ENCODE measurements around the gene SFXN5.
A peak's percentile ranks its signal among the peaks of the same experiment; 100 is the strongest.

The SFXN5 gene

GRCh38 chr2:73009177-73009839, 62.2 kb downstream of the SFXN5 start:
- peak; percentile 28 for DNase-seq

- peak; percentile 17 for DNase-seq
Observed at GRCh38 chr2:73008766-73009135, 62.8 kb downstream of the SFXN5 start.

GRCh38 chr2:73007991-73008765, 63.3 kb downstream of the SFXN5 start:
- peak; percentile 28 for DNase-seq

- DNase-seq: peak; percentile 17
Observed at GRCh38 chr2:73006969-73007710, 64.4 kb downstream of the SFXN5 start.

GRCh38 chr2:73004889-73005596, 66.5 kb downstream of the SFXN5 start:
- peak; percentile 24 for DNase-seq

GRCh38 chr2:73004466-73004865, 67.0 kb downstream of the SFXN5 start:
- peak; percentile 15 for DNase-seq

GRCh38 chr2:73003027-73003426, 68.5 kb downstream of the SFXN5 start:
- peak; percentile 26 for DNase-seq

GRCh38 chr2:73000808-73001570, 70.5 kb downstream of the SFXN5 start:
- DNase-seq: peak; percentile 38

DNA sequence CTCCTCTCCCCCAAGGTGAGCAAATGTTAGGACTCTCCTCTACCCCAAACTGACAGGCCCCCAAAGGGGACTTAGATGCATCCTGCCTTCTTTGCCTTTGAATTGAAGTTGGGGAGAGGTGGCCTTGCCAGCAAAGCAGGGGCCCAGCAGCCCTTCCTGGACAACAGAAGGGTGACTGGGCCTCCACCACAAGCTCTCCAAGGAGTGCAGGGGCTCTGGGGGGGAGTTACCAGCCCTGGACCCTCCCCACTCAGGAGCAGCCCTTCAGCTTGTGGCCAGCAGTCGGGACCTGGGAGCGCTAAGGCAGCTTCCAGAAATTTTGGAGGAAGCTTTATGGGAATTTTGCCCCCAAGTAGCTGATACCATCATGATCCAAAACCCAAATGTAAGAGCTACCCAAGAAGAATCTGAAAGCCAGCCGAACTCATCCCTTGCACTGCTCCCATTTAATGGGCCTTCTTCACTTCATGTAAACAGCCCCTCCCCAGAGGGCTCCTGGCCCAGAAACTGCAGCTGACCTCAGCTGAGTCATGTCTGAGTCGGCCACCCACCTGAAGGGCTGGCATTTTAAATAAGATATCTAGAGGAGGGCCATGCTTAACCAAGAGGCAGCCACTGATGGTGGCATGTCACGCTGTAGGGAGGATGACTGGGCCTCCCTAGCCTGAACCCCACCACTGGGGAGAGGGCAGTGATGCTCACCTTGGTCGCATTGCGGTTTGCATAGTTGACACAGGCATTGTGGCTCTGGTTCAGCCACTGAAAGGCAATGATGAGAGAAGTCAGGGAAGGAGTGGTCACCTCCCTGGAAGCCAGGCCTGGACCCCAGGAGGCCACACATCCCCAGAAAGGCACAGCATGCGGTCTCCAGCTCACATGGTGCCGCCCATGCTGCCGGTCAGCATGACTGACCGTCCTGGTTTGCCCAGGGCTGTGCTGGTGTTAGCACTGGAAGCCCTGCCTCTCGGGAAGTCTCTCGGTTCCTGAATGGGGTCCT, 71.5 kb downstream of the SFXN5 start:
- DNase-seq: peak; percentile 49

- peak; percentile 26 for DNase-seq
Observed at GRCh38 chr2:72998724-72999123, 72.8 kb downstream of the SFXN5 start.

DNA sequence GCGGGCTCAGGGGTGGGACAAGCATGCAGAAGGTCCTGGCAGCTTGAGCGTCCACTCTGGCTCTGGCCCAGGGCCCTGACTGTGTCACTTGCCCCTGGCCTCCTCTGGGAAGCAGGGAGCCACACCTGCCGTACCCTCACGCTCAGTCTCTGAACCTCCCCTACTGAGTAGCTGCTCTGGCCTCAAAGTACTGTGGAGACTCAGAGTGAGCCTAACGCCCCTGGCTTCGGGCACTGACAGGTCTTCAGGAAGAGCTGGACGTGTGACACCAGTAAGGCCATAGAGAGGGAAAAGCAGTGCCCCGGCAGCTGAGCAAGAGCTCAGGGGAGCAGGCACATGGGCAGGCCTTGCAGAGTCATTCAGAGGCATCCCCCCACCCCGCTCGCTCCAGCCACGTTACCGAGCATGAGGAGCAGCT, 73.3 kb downstream of the SFXN5 start:
- peak; percentile 42 for DNase-seq

GRCh38 chr2:72996117-72996502, 75.4 kb downstream of the SFXN5 start:
- no peak for DNase-seq

- peak; percentile 45 for DNase-seq
Observed at GRCh38 chr2:72995430-72996116, 75.9 kb downstream of the SFXN5 start.

GRCh38 chr2:72994991-72995380, 76.5 kb downstream of the SFXN5 start:
- peak; percentile 46 for DNase-seq

- peak; percentile 40 for DNase-seq
Observed at GRCh38 chr2:72994282-72994990, 77.1 kb downstream of the SFXN5 start.

DNA sequence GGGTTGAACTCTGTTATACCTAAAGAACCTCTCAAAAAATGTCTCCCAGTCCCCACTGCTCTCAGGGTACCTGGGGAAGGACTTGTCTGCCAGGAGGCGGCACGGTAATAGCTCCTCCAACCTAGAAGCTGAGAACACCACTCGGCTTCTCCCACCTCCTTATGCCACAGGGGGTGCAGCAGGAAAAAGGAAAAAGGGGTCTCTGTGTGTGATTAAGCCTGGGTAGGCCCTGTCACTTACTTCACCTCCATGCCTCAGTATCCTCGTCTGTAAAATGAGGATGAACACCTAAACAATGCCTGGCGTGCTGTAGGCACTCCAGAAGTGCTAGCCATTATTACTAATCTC, 77.6 kb downstream of the SFXN5 start:
- DNase-seq: no peak

GRCh38 chr2:72993147-72993932, 78.2 kb downstream of the SFXN5 start:
- DNase-seq: peak; percentile 78

GRCh38 chr2:72992734-72993102, 78.8 kb downstream of the SFXN5 start:
- DNase-seq: no peak
